IPS DF 6.9 (cell line): ENCODE results near the gene YWHAE.

ENCODE experiments used
- DNase-seq: peaks from one replicate; pipeline ENCODE4 v3.0.0-alpha.2; 2013; ENCODE audit warnings: low read depth, low spot score
- H3K27ac ChIP-seq: one replicate; pipeline ENCODE4 v1.5.1; 2013; ENCODE audit warnings: low read length, control low read depth
- H3K27me3 ChIP-seq: 2 replicates; pipeline ENCODE4 v1.6.1; 2013; ENCODE audit warnings: mild to moderate bottlenecking, low read length; ENCODE audit not compliant: control insufficient read depth, insufficient read depth
- H3K36me3 ChIP-seq: 2 replicates; pipeline ENCODE4 v1.6.1; 2013; ENCODE audit warnings: low read length; ENCODE audit not compliant: control insufficient read depth, insufficient read depth
- H3K4me1 ChIP-seq: 2 replicates; pipeline ENCODE4 v1.6.1; 2013; ENCODE audit warnings: low read length; ENCODE audit not compliant: control insufficient read depth, insufficient read depth
- H3K4me3 ChIP-seq: 2 replicates; pipeline ENCODE4 v1.5.1; 2013; ENCODE audit warnings: mild to moderate bottlenecking, low read length
- H3K9me3 ChIP-seq: 2 replicates; pipeline ENCODE4 v1.6.1; 2013; ENCODE audit warnings: low read length, inconsistent platforms; ENCODE audit not compliant: control insufficient read depth, insufficient read depth
- WGBS: extraction: QIAGEN DNeasy Blood & Tissue Kit; methylation state at CpG from one replicate; pipeline ENCODE4 v1.1.7; 2013; ENCODE audit warnings: mixed read lengths, missing lambda C conversion rate; ENCODE audit not compliant: insufficient read length, insufficient coverage; 5-methylcytosine and 5-hydroxymethylcytosine counted together

Gene YWHAE

DNA sequence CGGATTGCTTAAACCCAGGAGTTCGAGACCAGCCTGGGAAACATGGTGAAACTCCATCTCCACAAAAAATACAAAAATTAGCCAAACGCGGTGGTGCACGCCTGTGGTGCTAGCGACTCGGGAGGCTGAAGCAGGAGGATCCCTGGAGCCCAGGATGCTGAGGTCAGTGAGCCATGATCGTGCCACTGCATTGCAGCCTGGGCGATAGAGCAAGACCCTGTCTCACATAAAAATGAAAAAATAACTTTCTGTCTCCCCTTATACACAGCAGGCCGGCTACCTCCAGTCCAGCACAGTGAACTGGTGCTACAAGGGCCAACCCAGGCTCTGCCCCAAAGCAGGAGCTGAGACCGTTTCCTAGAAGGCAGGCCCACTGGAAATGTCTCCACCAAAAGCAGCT, 59.7 kb downstream of the YWHAE start:
- no peak for DNase-seq
- H3K4me3 ChIP-seq: no peak overlapping the region
- 0 out of 2 replicates have a peak, but pooled peaks cover 1% of the 10 kb centered on the region for H3K4me1 ChIP-seq
- no peaks in the 10 kb centered on the region for H3K9me3 ChIP-seq
- no peaks in the 10 kb centered on the region for H3K27me3 ChIP-seq
- WGBS: no CpG with 5 or more reads among the region's 11 CpGs
- no peak overlapping the region for H3K27ac ChIP-seq
- peaks cover 5% of the 10 kb centered on the region; the same call in 1 of the 2 replicates for H3K36me3 ChIP-seq

DNA sequence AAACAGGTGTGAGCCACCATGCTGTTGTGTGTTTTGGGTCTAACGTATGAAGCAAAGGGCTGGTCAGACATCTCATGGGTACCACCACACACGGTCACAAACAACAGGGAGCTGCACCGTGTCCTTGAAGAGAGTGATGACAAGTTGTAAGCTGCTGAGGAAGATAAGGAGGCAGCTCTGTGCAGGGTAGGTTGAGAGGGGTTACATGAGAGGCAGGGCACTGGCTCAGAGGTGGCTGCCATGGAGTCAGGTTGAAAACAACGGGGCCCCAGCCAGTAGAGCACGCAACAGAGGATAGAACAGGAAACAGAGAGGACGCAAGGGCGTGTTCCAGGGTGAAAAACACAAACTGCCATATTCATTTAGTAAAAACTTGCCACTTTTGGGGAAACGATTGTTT, 68.3 kb downstream of the YWHAE start:
- Histone ChIP-seq H3K4me3 (no peak overlapping the region), H3K27ac (no peak overlapping the region), H3K9me3 (no peaks in the 10 kb centered on the region), H3K36me3 (no peaks in the 10 kb centered on the region), H3K27me3 (no peaks in the 10 kb centered on the region), H3K4me1 (no peaks in the 10 kb centered on the region)
- WGBS: no CpG with 5 or more reads among the region's 8 CpGs
- no peak for DNase-seq

DNA sequence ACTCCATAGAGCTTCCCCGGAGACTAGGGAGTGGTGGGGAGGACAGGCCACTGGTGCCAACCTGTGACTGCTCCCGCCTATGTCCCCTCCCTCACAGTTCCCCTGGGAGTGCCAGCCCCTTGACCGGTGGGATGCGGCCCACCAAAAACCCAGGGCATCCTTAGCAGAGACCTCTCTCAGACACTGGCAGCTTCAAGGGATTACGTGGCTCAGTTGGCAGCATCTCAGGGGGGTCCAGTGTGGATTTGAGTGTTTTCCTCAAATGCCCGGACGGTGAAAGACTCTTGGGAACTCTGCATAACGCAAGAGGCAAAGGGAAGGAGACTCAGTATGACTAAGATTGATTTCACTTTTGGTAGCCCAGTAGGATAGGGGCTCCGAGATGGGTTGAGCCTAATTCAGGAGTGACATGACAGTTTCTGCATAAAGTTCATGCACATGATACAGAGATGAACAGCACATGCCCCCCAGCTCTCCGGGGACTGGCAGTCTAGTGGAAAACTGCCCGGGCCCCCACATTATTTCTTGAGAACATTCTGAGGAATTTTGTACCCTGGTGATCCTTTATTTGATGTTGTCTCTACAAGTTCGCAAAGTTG, 70.2 kb downstream of the YWHAE start:
- no CpG with 5 or more reads among the region's 12 CpGs for WGBS
- Histone ChIP-seq H3K27me3 (no peaks in the 10 kb centered on the region), H3K4me1 (no peaks in the 10 kb centered on the region), H3K27ac (no peak overlapping the region), H3K9me3 (no peaks in the 10 kb centered on the region), H3K36me3 (no peaks in the 10 kb centered on the region), H3K4me3 (no peak overlapping the region; the same call in 1 of the 2 replicates)
- no peak for DNase-seq

DNA sequence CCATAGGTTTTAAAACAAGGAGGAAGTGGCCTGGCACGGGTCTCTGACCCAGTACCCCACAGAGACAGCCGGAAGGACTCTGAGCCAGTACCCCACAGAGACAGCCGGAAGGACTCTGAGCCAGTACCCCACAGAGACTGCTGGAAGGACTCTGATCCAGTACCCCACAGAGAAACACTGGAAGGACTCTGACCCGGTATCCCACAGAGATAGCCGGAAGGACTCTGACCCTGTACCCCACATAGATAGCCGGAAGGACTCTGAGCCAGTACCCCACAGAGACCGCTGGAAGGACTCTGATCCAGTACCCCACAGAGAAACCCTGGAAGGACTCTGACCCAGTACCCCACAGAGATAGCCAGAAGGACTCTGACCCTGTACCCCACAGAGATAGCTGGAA, 71.6 kb downstream of the YWHAE start:
- no peak for DNase-seq
- Histone ChIP-seq H3K27me3 (no peaks in the 10 kb centered on the region), H3K4me3 (no peak overlapping the region), H3K9me3 (no peaks in the 10 kb centered on the region), H3K36me3 (no peaks in the 10 kb centered on the region), H3K27ac (no peak overlapping the region), H3K4me1 (no peaks in the 10 kb centered on the region)
- no CpG with 5 or more reads among the region's 7 CpGs for WGBS

DNA sequence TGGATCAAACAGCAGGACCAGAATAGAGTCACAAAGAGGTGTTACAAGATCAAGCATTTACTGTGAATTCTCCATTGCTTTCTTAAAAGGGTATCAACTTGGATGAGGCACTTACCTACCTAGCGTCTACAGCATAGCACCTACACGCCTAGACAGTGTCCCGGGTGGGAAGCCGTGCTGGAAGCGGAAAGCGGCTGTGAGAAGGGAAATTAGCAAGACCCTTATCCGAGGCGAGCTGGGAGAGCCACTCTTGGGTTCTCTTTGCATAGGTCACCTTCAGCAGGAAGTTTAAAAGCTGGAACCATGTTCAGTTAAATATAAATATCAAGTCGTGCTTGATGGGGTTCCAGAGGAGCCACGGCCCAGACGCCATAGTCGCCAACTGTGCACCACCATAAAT, 74.3 kb downstream of the YWHAE start:
- Histone ChIP-seq H3K27me3 (no peaks in the 10 kb centered on the region), H3K4me1 (no peaks in the 10 kb centered on the region), H3K36me3 (no peaks in the 10 kb centered on the region), H3K9me3 (no peaks in the 10 kb centered on the region), H3K4me3 (no peak overlapping the region), H3K27ac (no peak overlapping the region)
- DNase-seq: no peak
- WGBS: no CpG with 5 or more reads among the region's 12 CpGs

DNA sequence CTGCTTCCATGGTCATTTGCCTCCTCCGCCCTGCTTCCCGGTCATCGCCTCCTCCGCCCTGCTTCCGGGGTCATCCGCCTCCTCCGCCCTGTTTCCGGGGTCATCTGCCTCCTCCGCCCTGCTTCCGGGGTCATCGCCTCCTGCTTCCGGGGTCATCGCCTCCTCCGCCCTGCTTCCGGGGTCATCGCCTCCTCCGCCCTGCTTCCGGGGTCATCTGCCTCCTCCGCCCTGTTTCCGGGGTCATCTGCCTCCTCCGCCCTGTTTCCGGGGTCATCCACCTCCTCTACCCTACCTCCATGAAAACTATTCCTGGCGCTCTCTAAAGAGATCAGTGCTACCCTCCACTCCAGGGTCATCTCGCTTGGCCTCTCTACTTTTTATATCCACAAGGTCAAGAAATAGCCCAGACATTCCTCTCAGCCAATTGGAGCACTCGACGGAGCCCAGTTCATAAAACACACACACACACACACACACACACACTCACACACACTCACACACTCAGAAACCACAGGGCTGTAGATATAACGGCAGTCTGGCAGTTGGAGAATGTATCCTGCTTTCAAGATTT, 75.7 kb downstream of the YWHAE start:
- H3K27ac ChIP-seq: no peak overlapping the region
- H3K9me3 ChIP-seq: no peaks in the 10 kb centered on the region
- WGBS: no CpG with 5 or more reads among the region's 27 CpGs
- H3K27me3 ChIP-seq: no peaks in the 10 kb centered on the region
- H3K4me1 ChIP-seq: no peaks in the 10 kb centered on the region
- DNase-seq: no peak
- no peaks in the 10 kb centered on the region for H3K36me3 ChIP-seq
- H3K4me3 ChIP-seq: no peak overlapping the region

DNA sequence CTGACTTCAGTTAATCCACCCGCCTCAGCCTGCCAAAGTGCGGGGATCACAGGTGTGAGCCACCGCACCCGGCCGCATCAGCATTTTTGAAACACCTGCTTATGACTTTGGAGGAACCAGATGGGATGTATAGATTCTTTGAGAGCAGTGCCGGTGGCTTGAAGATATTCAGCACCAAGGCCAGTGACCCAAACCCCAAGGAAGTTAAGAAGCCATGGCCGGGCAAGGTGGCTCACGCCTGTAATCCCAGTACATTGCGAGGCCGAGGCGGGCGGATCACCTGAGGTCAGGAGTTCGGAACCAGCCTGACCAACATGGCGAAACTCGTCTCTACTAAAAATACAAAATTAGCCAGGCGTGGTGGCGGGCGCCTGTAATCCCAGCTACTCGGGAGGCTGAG, 76.7 kb downstream of the YWHAE start:
- no peaks in the 10 kb centered on the region for H3K27me3 ChIP-seq
- no peaks in the 10 kb centered on the region for H3K4me1 ChIP-seq
- no CpG with 5 or more reads among the region's 19 CpGs for WGBS
- H3K4me3 ChIP-seq: no peak overlapping the region
- no peaks in the 10 kb centered on the region for H3K36me3 ChIP-seq
- H3K9me3 ChIP-seq: no peaks in the 10 kb centered on the region
- H3K27ac ChIP-seq: no peak overlapping the region
- no peak for DNase-seq

DNA sequence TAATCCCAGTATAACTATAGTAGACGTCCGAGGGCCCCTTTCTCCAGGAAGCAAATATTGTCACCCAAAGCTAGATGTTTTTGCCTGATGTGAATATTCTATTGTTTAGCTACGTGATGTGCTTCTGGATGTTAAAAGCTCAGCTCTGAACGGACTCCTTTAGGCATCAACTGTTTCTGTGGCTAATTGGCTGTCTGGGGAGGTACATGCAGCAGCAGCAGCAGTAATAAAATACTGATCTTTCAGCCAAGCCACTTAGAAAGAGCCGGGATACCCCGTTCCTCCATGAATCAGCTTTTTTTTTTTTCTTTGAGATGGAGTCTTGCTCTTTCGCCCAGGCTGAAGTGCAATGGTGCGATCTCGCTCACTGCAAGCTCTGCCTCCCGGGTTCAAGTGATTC, 77.5 kb downstream of the YWHAE start:
- H3K9me3 ChIP-seq: no peaks in the 10 kb centered on the region
- no peak for DNase-seq
- H3K4me1 ChIP-seq: no peaks in the 10 kb centered on the region
- H3K27ac ChIP-seq: no peak overlapping the region
- no peak overlapping the region for H3K4me3 ChIP-seq
- no peaks in the 10 kb centered on the region for H3K36me3 ChIP-seq
- no peaks in the 10 kb centered on the region for H3K27me3 ChIP-seq
- WGBS: no CpG with 5 or more reads among the region's 10 CpGs

DNA sequence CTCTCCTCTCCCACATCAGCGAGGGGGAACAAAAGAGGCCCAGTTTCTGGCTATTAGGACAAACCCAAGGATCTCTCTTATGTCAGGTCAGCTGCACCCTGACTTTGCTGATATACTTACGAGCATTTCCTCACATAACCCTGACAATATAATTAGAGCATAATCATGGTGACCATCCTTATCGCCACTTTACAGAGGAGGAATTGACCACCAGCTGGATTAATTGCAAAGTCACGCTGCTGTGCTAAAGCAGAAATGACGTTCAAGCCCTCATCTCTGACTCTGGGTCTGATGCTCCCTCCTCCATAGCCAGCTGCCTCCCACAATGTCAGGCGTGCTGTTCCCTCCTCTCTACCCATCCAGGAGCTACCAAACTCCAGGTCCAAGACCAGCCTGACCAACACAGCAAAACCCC, 78.0 kb downstream of the YWHAE start:
- no peak for DNase-seq
- WGBS: no CpG with 5 or more reads among the region's 6 CpGs
- Histone ChIP-seq H3K9me3 (no peaks in the 10 kb centered on the region), H3K36me3 (no peaks in the 10 kb centered on the region), H3K4me3 (no peak overlapping the region), H3K27ac (no peak overlapping the region), H3K27me3 (no peaks in the 10 kb centered on the region), H3K4me1 (no peaks in the 10 kb centered on the region)

DNA sequence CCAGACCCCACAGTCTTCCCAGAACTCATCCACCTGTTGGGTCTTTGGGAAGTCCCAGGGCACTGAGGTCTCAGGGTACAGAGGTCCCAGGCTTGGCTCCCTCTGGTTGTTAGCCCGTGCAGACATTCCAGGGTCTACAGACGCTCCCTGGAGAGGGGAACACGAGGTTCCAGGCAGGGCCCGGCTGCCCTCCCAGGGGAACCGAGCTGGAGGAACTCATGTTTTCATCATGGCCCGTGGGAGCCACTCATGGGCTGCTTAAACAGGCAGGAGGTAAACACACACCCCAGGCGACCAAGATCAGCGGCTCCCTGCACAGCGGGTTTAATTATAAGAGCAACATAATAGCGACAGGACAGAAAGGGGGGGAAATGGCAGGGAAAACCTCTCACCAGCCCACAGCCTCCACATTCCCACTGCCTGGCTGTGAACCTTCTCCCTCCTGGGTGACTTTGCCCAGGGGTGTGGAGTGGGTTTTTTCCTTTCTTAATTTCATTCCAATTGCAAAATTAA, 84.1 kb downstream of the YWHAE start:
- Histone ChIP-seq H3K36me3 (no peaks in the 10 kb centered on the region), H3K9me3 (no peaks in the 10 kb centered on the region), H3K27me3 (no peaks in the 10 kb centered on the region), H3K4me3 (no peak overlapping the region), H3K4me1 (no peaks in the 10 kb centered on the region), H3K27ac (no peak overlapping the region)
- WGBS: no CpG with 5 or more reads among the region's 10 CpGs
- DNase-seq: no peak

DNA sequence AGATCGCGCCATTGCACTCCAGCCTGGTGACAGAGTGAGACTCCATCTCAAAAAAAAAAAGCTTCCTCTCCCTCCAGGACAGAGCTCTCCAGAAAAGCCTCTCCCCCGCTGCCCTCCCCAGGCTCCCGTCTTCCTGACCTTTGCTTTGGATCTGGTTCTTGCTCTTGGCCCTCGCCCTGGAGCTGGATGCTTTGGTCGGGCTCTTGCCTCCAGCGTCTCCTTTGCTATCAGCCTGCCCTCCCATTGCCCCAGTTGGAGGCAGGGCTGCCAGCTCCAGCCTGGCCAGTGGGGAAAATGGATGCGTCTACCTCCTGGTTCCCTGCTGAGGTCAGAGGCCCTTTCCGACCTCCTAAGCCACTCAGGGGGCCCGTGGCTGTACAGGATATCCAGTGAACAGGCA, 84.6 kb downstream of the YWHAE start:
- H3K4me1 ChIP-seq: no peaks in the 10 kb centered on the region
- no peak for DNase-seq
- no CpG with 5 or more reads among the region's 10 CpGs for WGBS
- H3K27me3 ChIP-seq: no peaks in the 10 kb centered on the region
- no peaks in the 10 kb centered on the region for H3K36me3 ChIP-seq
- no peaks in the 10 kb centered on the region for H3K9me3 ChIP-seq
- no peak overlapping the region for H3K4me3 ChIP-seq
- no peak overlapping the region for H3K27ac ChIP-seq
